Colonic mucosa (tissue), 4 donors: ENCODE results near the gene PGF. TPM values are rescaled to one million over a fixed set of nuclear protein-coding genes. Genes with fewer than 3 reads are reported as not detected.

Source experiments
- DNase-seq: peaks from one replicate; pipeline ENCODE4 v3.0.0-alpha.2; 2020
- H3K27ac ChIP-seq: fragments of 200-600 bp; one replicate; pipeline ENCODE4 v1.8.0; 2021
- H3K27me3 ChIP-seq: fragments of 200-600 bp; one replicate; pipeline ENCODE4 v1.8.0; 2021
- H3K36me3 ChIP-seq: fragments of 200-600 bp; one replicate; pipeline ENCODE4 v1.8.0; 2021
- H3K4me1 ChIP-seq: fragments of 200-600 bp; one replicate; pipeline ENCODE4 v1.8.0; 2021; ENCODE audit warnings: mild to moderate bottlenecking
- H3K4me3 ChIP-seq: fragments of 200-600 bp; one replicate; pipeline ENCODE4 v1.8.0; 2021
- H3K9ac ChIP-seq, 2 donors: one replicate each; pipeline ENCODE4 v1.7.0; 2013; ENCODE audit warnings: control low read depth in 2 of 2, low read depth in 2 of 2, low read length in 2 of 2
- H3K9me3 ChIP-seq: fragments of 200-600 bp; one replicate; pipeline ENCODE4 v1.8.0; 2021
- intact Hi-C: fragments of 100-400 bp; cut with DNase I; formaldehyde crosslinking; loops from one replicate; pipeline ENCODE4 v1.14.1; 2022
- total RNA-seq, 2 donors: library from RNA; stranded (reverse); fragmentation: NEBNext Ultra II Directional in 1 of 2; extraction: Animal tissue kit (Norgen Biotek cat#: 25700) in 1 of 2; gene quantifications; one replicate each; pipeline ENCODE4 v1.2.1, GENCODE V29; 2021
- TF ChIP-seq, protein P1 (sequence below): fragments of 200-600 bp; IDR thresholded peaks from one replicate; pipeline ENCODE4 v1.8.0; 2022; ENCODE audit warnings: antibody characterized with exemption, mild to moderate bottlenecking
- donor health status: healthy.
- donor health status: DM: no; HTN: no; CAD: no.
- donor health status: DM: no; HTN: no; CAD: no.

Gene PGF
- total RNA-seq, 2 donors from 2014 or later: 0.57 to 2.2 TPM

DNA sequence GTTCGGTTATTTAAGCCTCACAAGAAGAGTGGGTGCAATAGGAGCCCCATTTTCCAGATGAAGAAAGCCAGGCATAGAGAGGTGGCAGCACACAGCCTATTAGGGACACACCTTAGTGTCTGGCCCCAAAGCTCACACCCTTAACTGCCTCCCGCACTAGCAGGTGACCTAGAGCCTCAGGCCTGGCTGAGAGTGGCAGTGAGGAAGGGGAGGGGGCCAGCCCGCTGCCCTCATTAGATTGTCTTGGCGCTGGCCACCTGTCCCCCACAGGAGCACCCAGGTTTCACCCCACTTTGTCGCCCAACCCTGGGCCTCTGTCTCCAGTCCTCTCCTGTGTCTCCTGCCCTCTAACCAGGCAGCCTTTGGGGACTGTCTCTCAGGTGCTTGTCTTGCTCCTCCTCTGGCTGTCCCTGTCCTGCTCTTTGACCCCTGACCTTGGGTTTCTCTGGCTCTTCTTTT is 18.5 kb upstream of the PGF start:
- Histone ChIP-seq H3K27me3 (no peaks in the 10 kb centered on the region), H3K4me1 (no peaks in the 10 kb centered on the region), H3K27ac (no peak overlapping the region), H3K9ac (no peak overlapping the region), H3K9me3 (no peaks in the 10 kb centered on the region), H3K4me3 (no peak overlapping the region), H3K36me3 (no peaks in the 10 kb centered on the region)
- intact Hi-C loops: no loop called here
- DNase-seq: no peak
- TF ChIP-seq, protein P1, sequence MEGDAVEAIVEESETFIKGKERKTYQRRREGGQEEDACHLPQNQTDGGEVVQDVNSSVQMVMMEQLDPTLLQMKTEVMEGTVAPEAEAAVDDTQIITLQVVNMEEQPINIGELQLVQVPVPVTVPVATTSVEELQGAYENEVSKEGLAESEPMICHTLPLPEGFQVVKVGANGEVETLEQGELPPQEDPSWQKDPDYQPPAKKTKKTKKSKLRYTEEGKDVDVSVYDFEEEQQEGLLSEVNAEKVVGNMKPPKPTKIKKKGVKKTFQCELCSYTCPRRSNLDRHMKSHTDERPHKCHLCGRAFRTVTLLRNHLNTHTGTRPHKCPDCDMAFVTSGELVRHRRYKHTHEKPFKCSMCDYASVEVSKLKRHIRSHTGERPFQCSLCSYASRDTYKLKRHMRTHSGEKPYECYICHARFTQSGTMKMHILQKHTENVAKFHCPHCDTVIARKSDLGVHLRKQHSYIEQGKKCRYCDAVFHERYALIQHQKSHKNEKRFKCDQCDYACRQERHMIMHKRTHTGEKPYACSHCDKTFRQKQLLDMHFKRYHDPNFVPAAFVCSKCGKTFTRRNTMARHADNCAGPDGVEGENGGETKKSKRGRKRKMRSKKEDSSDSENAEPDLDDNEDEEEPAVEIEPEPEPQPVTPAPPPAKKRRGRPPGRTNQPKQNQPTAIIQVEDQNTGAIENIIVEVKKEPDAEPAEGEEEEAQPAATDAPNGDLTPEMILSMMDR: no peak

DNA sequence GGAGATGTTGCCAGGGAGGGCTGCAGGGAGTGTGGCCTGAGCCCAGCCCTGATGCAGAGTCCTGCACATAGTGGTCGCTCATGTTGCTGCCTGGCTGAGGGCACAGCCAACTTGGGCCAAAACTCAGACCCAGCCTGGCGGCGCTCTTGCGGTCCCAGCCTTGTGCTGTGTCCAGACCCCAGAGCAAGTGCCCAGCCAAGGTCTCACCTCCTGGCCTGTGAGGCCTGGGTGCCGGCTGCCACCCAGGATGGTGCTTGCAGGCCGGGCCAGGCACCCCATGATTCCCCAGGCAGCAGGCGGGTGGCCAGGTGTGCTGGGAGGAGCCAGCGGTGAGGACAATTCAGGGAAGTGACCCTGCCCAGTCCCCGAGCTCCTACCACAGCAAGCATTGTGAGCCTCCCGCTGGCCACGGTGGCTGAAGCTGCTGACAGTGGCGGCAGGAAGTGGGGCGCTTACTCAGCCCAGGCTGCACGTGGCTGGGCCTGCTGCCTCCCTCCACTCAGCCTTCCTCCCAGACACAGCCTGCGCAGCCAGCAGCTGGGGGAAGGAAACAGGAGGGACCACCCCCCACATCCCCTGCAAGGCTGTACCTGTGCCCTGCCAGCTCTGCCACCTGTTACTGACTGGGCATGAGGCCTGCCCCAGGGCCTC is 17.7 kb upstream of the PGF start:
- Histone ChIP-seq H3K27ac (no peak overlapping the region), H3K27me3 (no peaks in the 10 kb centered on the region), H3K4me1 (no peaks in the 10 kb centered on the region), H3K4me3 (no peak overlapping the region), H3K9ac (peak overlapping the region in 1 of 2 donors; percentile 30), H3K36me3 (no peaks in the 10 kb centered on the region), H3K9me3 (no peaks in the 10 kb centered on the region)
- intact Hi-C loops: no loop called here
- DNase-seq: no peak
- TF ChIP-seq, protein P1: no peak

DNA sequence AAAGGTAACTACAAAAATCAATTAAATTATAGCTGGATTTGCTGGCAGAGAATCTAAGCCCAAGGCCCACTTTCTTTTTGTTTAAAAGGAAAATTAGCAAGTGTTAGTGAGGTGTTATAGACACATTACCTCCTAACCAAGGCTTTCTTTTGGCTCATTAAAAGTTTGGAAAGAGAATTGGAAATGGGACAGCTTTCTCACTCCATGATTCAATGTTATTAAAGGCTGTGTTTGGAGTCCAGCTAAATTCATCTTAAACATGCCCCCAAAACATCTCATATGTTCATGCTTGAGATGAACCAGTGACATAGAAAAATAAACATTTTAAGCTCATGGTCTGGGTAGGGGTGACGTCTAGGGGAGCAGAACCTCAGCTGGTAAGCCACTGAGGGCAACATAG is 13.4 kb upstream of the PGF start:
- Histone ChIP-seq H3K9ac (no peak overlapping the region), H3K4me1 (no peaks in the 10 kb centered on the region), H3K36me3 (no peaks in the 10 kb centered on the region), H3K4me3 (no peak overlapping the region), H3K27me3 (no peaks in the 10 kb centered on the region), H3K9me3 (no peaks in the 10 kb centered on the region), H3K27ac (no peak overlapping the region)
- TF ChIP-seq, protein P1: no peak
- no peak for DNase-seq
- intact Hi-C loops: no loop called here

DNA sequence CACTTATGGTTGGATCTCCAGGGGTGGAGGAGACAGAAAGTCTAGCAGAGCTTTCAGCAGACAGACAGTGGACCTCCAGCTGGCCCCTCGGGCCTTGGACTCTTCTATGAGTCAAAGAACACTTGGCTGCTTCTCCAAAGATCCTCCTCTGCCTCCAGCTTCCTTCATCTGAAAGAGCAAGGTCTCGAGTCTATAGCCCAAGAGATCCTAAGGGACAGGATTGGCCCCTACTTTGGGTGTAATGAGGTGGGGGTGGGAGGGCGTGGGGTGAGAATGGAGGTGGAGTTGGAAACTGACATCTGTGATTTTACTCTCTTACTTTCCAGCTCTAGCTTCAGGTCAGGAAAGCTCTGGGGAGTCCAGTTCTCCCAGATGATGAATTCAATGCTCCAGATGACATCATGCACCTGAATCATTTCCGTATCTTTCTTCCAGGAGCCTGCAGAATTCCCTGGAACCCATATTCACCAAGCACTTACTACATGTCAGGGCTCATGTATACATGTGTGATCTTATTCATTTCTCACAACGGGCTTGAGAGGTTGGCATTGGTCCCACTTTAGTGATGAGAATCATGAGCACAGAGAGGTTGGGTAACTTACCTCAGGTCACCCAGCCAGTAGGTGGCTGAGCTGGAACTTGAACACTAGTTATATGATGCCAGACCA is 10.2 kb upstream of the PGF start:
- Histone ChIP-seq H3K36me3 (no peaks in the 10 kb centered on the region), H3K4me3 (no peak overlapping the region), H3K9ac (no peak overlapping the region), H3K9me3 (no peaks in the 10 kb centered on the region), H3K27ac (no peak overlapping the region), H3K4me1 (no peaks in the 10 kb centered on the region), H3K27me3 (no peaks in the 10 kb centered on the region)
- intact Hi-C loops: no loop called here
- no peak for DNase-seq
- TF ChIP-seq, protein P1: no peak

DNA sequence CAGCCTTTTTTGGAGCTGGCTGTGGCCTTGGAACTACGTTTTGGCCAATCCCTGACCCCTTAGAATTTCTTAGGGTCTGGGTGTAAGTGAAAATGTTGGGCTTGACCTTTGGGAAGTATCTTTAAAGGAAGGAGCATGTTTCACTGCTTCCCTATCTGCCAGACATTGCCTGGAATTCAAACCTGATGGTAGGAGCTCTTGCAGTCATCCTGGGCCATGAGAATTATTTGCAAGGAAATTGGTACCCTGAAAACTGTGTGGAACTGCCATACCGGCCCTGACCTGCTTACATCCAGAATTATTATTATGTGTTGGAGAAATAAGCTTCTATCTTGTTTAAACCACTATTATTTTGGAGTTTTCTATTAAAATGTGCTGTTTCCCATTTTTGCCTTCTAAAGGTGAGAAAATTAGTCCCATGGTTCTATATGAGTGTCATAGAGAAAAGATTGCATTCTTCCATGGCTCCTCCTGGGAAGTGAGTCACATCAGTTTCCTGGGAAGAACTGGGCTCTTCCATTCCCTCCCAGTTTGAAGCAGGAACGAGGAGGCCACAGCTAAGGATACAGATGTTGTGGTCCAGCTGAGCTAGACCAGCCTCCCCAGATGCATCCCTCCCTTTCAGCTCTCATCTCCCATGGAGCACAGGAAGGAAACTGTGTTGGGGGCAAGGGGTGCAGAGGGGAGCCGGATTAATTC is 9.5 kb upstream of the PGF start:
- Histone ChIP-seq H3K27ac (no peak overlapping the region), H3K4me1 (no peaks in the 10 kb centered on the region), H3K4me3 (no peak overlapping the region), H3K9ac (no peak overlapping the region), H3K9me3 (no peaks in the 10 kb centered on the region), H3K36me3 (no peaks in the 10 kb centered on the region), H3K27me3 (no peaks in the 10 kb centered on the region)
- no peak for DNase-seq
- TF ChIP-seq, protein P1: no peak
- intact Hi-C loops: no loop called here
